ENCODE results near the gene HUS1.

The HUS1 gene

GRCh38 chr7:47970761-47971160 is 8.7 kb downstream of the HUS1 start:
- Histone ChIP-seq H3K27me3 (ENCODE audit: control insufficient read depth, insufficient read depth, low read length) (no peaks in the 10 kb centered on the region), H3K4me1 (no peaks in the 10 kb centered on the region), H3K9ac (no peak overlapping the region), H3K27ac (no peak overlapping the region), H3K9me3 (ENCODE audit: control insufficient read depth, low read length) (no peaks in the 10 kb centered on the region), H3K79me2 (no peaks in the 10 kb centered on the region), H3K4me3 (ENCODE audit: low read depth, low read length) (no peak overlapping the region), H3K36me3 (ENCODE audit: control insufficient read depth, insufficient read depth, low read length) (no peaks in the 10 kb centered on the region), H3K4me2 (ENCODE audit: low read length) (no peak overlapping the region), H2AFZ (no peak overlapping the region)
- TF ChIP-seq CTCF (IDR thresholded peaks at IDR 0.05): no peak

- no peaks in the 10 kb centered on the region for H3K27me3 ChIP-seq (ENCODE audit: control insufficient read depth, insufficient read depth, low read length)
- no peak overlapping the region for H3K4me2 ChIP-seq (ENCODE audit: low read length)
- no peaks in the 10 kb centered on the region for H3K36me3 ChIP-seq (ENCODE audit: control insufficient read depth, insufficient read depth, low read length)
- H3K4me1 ChIP-seq: no peaks in the 10 kb centered on the region
- no peak overlapping the region for H3K4me3 ChIP-seq (ENCODE audit: low read depth, low read length)
- TF ChIP-seq CTCF (IDR thresholded peaks at IDR 0.05): peak; percentile 74
- no peaks in the 10 kb centered on the region for H3K79me2 ChIP-seq
- no peak overlapping the region for H2AFZ ChIP-seq
- no peak overlapping the region for H3K9ac ChIP-seq
- H3K9me3 ChIP-seq (ENCODE audit: control insufficient read depth, low read length): no peaks in the 10 kb centered on the region
- H3K27ac ChIP-seq: no peak overlapping the region
These were observed 10.3 kb downstream of the HUS1 start for GRCh38 chr7:47968847-47969774.

- H3K79me2 ChIP-seq: no peaks in the 10 kb centered on the region
- no peak overlapping the region for H3K9ac ChIP-seq
- no peak overlapping the region for H3K27ac ChIP-seq
- H2AFZ ChIP-seq: no peak overlapping the region
- no peak for TF ChIP-seq CTCF (IDR thresholded peaks at IDR 0.05)
- no peaks in the 10 kb centered on the region for H3K4me1 ChIP-seq
- H3K9me3 ChIP-seq (ENCODE audit: control insufficient read depth, low read length): no peaks in the 10 kb centered on the region
- H3K4me3 ChIP-seq (ENCODE audit: low read depth, low read length): no peak overlapping the region
- H3K27me3 ChIP-seq (ENCODE audit: control insufficient read depth, insufficient read depth, low read length): no peaks in the 10 kb centered on the region
- no peak overlapping the region for H3K4me2 ChIP-seq (ENCODE audit: low read length)
- H3K36me3 ChIP-seq (ENCODE audit: control insufficient read depth, insufficient read depth, low read length): no peaks in the 10 kb centered on the region
These were observed 11.7 kb downstream of the HUS1 start for GRCh38 chr7:47967708-47968107.

GRCh38 chr7:47967123-47967522 is 12.3 kb downstream of the HUS1 start:
- Histone ChIP-seq H3K4me2 (ENCODE audit: low read length) (no peak overlapping the region), H3K4me1 (no peaks in the 10 kb centered on the region), H3K27me3 (ENCODE audit: control insufficient read depth, insufficient read depth, low read length) (no peaks in the 10 kb centered on the region), H3K79me2 (no peaks in the 10 kb centered on the region), H2AFZ (no peak overlapping the region), H3K4me3 (ENCODE audit: low read depth, low read length) (no peak overlapping the region), H3K27ac (no peak overlapping the region), H3K9ac (no peak overlapping the region), H3K36me3 (ENCODE audit: control insufficient read depth, insufficient read depth, low read length) (no peaks in the 10 kb centered on the region), H3K9me3 (ENCODE audit: control insufficient read depth, low read length) (no peaks in the 10 kb centered on the region)
- TF ChIP-seq CTCF (IDR thresholded peaks at IDR 0.05): no peak

- Histone ChIP-seq H3K27ac (no peak overlapping the region), H3K36me3 (ENCODE audit: control insufficient read depth, insufficient read depth, low read length) (no peaks in the 10 kb centered on the region)
- TF ChIP-seq CTCF (IDR thresholded peaks at IDR 0.05): no peak
These were observed 14.0 kb downstream of the HUS1 start for GRCh38 chr7:47965456-47965855.

More at GRCh38 chr7:47965456-47965855, 14.0 kb downstream of the HUS1 start:
- Histone ChIP-seq H3K4me1 (no peaks in the 10 kb centered on the region), H3K9ac (no peak overlapping the region), H3K9me3 (ENCODE audit: control insufficient read depth, low read length) (no peaks in the 10 kb centered on the region), H3K4me3 (ENCODE audit: low read depth, low read length) (no peak overlapping the region), H2AFZ (no peak overlapping the region), H3K79me2 (no peaks in the 10 kb centered on the region), H3K4me2 (ENCODE audit: low read length) (no peak overlapping the region), H3K27me3 (ENCODE audit: control insufficient read depth, insufficient read depth, low read length) (no peaks in the 10 kb centered on the region)
